HepG2 (cell line): ENCODE measurements around the gene ALAS2. TPM values are rescaled to one million over a fixed set of nuclear protein-coding genes. Genes with fewer than 3 reads are reported as not detected.

ENCODE experiments used
- ATAC-seq: fragments of 200-7000 bp; cut with Tn5 transposase; 3 replicates; pipeline ENCODE4 v1.9.1; 2020; ENCODE audit warnings: mild to moderate bottlenecking, moderate library complexity
- BruUV-seq: library from RNA; stranded (reverse); fragments of 400-500 nt; replicated peaks from 2 replicates; lab custom pipeline; 2021; lab: Mats Ljungman, UMichigan
- CTCF ChIA-PET: fragments of 300-600 bp; formaldehyde crosslinking; extraction: SDS; loops from one replicate; lab custom pipeline; 2021; ENCODE audit warnings: low total read pairs, inconsistent platforms, low intra/inter-chr PET ratio; lab: Yijun Ruan, JAX
- POLR2A ChIA-PET: fragments of 350-600 bp; sonication (Branson Sonifier 250); formaldehyde crosslinking; loops from one replicate; lab custom pipeline; 2020; ENCODE audit warnings: antibody characterized with exemption, inconsistent platforms; lab: Yijun Ruan, JAX
- DNase-seq: peaks from one replicate; pipeline ENCODE4 v3.0.0-alpha.2; 2015; ENCODE audit warnings: low spot score
- FAIRE-seq: peaks from 3 replicates; lab custom pipeline; 2011; peaks lifted over from hg19 to GRCh38; lab: Jason Lieb, UNC
- H2AFZ ChIP-seq: one replicate; pipeline ENCODE4 v1.6.1; 2011; ENCODE audit warnings: low read length, inconsistent platforms
- H3K27ac ChIP-seq: fragments of 300-600 bp; 3 replicates; pipeline ENCODE4 v1.8.0; 2011; ENCODE audit warnings: mixed run types, mild to moderate bottlenecking, mixed read lengths, low read length, inconsistent platforms; ENCODE audit not compliant: insufficient read depth; ENCODE audit errors: extremely low read length
- H3K27me3 ChIP-seq, 2 experiments: fragments of 200-600 bp in 1 of 2; 2 replicates in 1 of 2; 3 replicates in 1 of 2; pipeline versions ENCODE4 v1.6.0 to v1.8.0; 2011; ENCODE audit warnings: low read length in 2 of 2, mild to moderate bottlenecking in 2 of 2, moderate library complexity in 2 of 2, inconsistent platforms in 1 of 2; ENCODE audit not compliant: insufficient read depth in 2 of 2, control insufficient read depth in 1 of 2
- H3K36me3 ChIP-seq, 2 experiments: fragments of 200-600 bp in 1 of 2; replicated peaks in 1 of 2; 2 replicates in 1 of 2; 3 replicates in 1 of 2; pipeline versions ENCODE4 v1.5.1 to v1.8.0; 2011; ENCODE audit warnings: low read length in 2 of 2, inconsistent platforms in 1 of 2; ENCODE audit not compliant: insufficient read depth in 2 of 2, control insufficient read depth in 1 of 2
- H3K4me1 ChIP-seq: 2 replicates; pipeline ENCODE4 v1.5.1; 2012; ENCODE audit warnings: low read length, inconsistent platforms; ENCODE audit not compliant: insufficient read depth
- H3K4me2 ChIP-seq: 2 replicates; pipeline ENCODE4 v1.6.0; 2011; ENCODE audit warnings: low read depth, low read length, inconsistent platforms
- H3K4me3 ChIP-seq, 3 experiments: fragments of 200-600 bp in 1 of 3; sonication (generic), shearing (Covaris generic) in 1 of 3; replicated peaks in 1 of 3; 2 replicates each; pipeline ENCODE4 v1.5.1; 2011 to 2016; ENCODE audit warnings: low read length in 3 of 3, inconsistent platforms in 2 of 3, low read depth in 2 of 3, mild to moderate bottlenecking in 2 of 3, control low read depth in 1 of 3, mixed read lengths in 1 of 3; ENCODE audit not compliant: insufficient read depth in 1 of 3
- H3K79me2 ChIP-seq: one replicate; pipeline ENCODE4 v1.6.1; 2011; ENCODE audit warnings: low read length, inconsistent platforms; ENCODE audit not compliant: insufficient read depth
- H3K9ac ChIP-seq: 2 replicates; pipeline ENCODE4 v1.6.0; 2011; ENCODE audit warnings: mild to moderate bottlenecking, low read depth, low read length, inconsistent platforms; ENCODE audit not compliant: insufficient read depth
- H3K9me3 ChIP-seq: 2 replicates; pipeline ENCODE4 v1.5.1; 2012; ENCODE audit warnings: mild to moderate bottlenecking, low read length
- H4K20me1 ChIP-seq: 2 replicates; pipeline ENCODE4 v1.6.0; 2011; ENCODE audit warnings: inconsistent platforms, mild to moderate bottlenecking, low read length, moderate library complexity; ENCODE audit not compliant: insufficient read depth
- ARNT ChIP-seq: fragments of 450-650 bp; IDR thresholded peaks from 2 replicates; pipeline ENCODE4 v1.6.1; 2017
- ASH2L ChIP-seq: fragments of 300-600, 200-600 bp; sonication (generic); IDR thresholded peaks from 2 replicates; pipeline ENCODE4 v1.7.0; 2017; ENCODE audit warnings: low read depth, mild to moderate bottlenecking, moderate library complexity, mixed read lengths, low read length; ENCODE audit not compliant: insufficient read length
- GABPB1 ChIP-seq: IDR thresholded peaks from 2 replicates; pipeline ENCODE4 v1.6.1; 2016; ENCODE audit warnings: mild to moderate bottlenecking, missing genetic modification reagents, moderate library complexity, missing compliant biosample characterization
- HDAC6 ChIP-seq: fragments of 200-600 bp; sonication (generic); IDR thresholded peaks from 2 replicates; pipeline ENCODE4 v1.7.0; 2017; ENCODE audit warnings: mild to moderate bottlenecking, antibody characterized with exemption, low read length, low read depth
- HNRNPH1 ChIP-seq: fragments of 200-400 bp; formaldehyde crosslinking; optimal IDR thresholded peaks from 2 replicates; pipeline ENCODE3; 2017; ENCODE audit warnings: mild to moderate bottlenecking, low read depth, low read length
- HOXA5 ChIP-seq: sonication (generic); formaldehyde crosslinking; IDR thresholded peaks from 2 replicates; pipeline ENCODE4 v1.4.0; 2020; ENCODE audit warnings: missing genetic modification reagents
- MED13 ChIP-seq: sonication (generic); formaldehyde crosslinking; IDR thresholded peaks from 2 replicates; pipeline ENCODE4 v1.5.0; 2020; ENCODE audit warnings: missing genetic modification reagents
- MTA1 ChIP-seq: sonication (generic); formaldehyde crosslinking; IDR thresholded peaks from 2 replicates; pipeline ENCODE4 v1.4.0; 2020; ENCODE audit warnings: missing genetic modification reagents, mild to moderate bottlenecking, borderline replicate concordance
- NFKB2 ChIP-seq: sonication (generic); formaldehyde crosslinking; IDR thresholded peaks from 2 replicates; pipeline ENCODE4 v1.4.0; 2020; ENCODE audit warnings: missing genetic modification reagents, borderline replicate concordance
- SALL2 ChIP-seq: sonication (generic); formaldehyde crosslinking; IDR thresholded peaks from 2 replicates; pipeline ENCODE4 v1.8.1; 2023; ENCODE audit warnings: mild to moderate bottlenecking, missing genetic modification reagents, inconsistent platforms
- SMAD9 ChIP-seq: sonication (generic); formaldehyde crosslinking; IDR thresholded peaks from 2 replicates; pipeline ENCODE4 v1.5.1; 2020; ENCODE audit warnings: mild to moderate bottlenecking, missing genetic modification reagents
- ZC3H13 ChIP-seq: sonication (generic); formaldehyde crosslinking; IDR thresholded peaks from 2 replicates; pipeline ENCODE4 v1.8.1; 2023; ENCODE audit warnings: mild to moderate bottlenecking, missing genetic modification reagents, moderate library complexity
- ZFP82 ChIP-seq: sonication (generic); formaldehyde crosslinking; IDR thresholded peaks from 2 replicates; pipeline ENCODE4 v1.5.1; 2020; ENCODE audit warnings: mild to moderate bottlenecking, missing genetic modification reagents, borderline replicate concordance
- ZNF124 ChIP-seq: sonication (generic); formaldehyde crosslinking; IDR thresholded peaks from 2 replicates; pipeline ENCODE4 v1.4.0; 2020; ENCODE audit warnings: missing genetic modification reagents
- ZNF589 ChIP-seq: sonication (generic); formaldehyde crosslinking; conservative IDR thresholded peaks from 2 replicates; pipeline ENCODE4 v1.8.0; 2022; ENCODE audit warnings: mild to moderate bottlenecking, moderate library complexity, missing genetic modification reagents
- ZSCAN29 ChIP-seq: sonication (generic); formaldehyde crosslinking; conservative IDR thresholded peaks from 2 replicates; pipeline ENCODE4 v1.4.0; 2020; ENCODE audit warnings: mild to moderate bottlenecking, missing genetic modification reagents
- WGBS: methylation state at CpG from one replicate; pipeline ENCODE4 v1.1.6; 2017; ENCODE audit warnings: low lambda C conversion rate; 5-methylcytosine and 5-hydroxymethylcytosine counted together
- in situ Hi-C: cut with HindIII; loops from 2 replicates; pipeline ENCODE4 v1.10.0; 2017; ENCODE audit warnings: low pct_unique_long_range_greater_than_20kb; ENCODE audit not compliant: extremely low pct_ligation_motif_present
- intact Hi-C: fragments of 100-400 bp; cut with micrococcal nuclease; formaldehyde crosslinking; loops from one replicate; pipeline ENCODE4 v1.10.0; 2022; ENCODE audit not compliant: unreplicated experiment
- polyA plus RNA-seq, 8 experiments: library from polyadenylated mRNA; depleted of rRNA in 3 of 8; stranded (reverse) in 7 of 8; unstranded in 1 of 8; fragments of >200 nt; fragmentation: Illumina TruSeq in 4 of 8; extraction: Trizol in 4 of 8; gene quantifications; 2 replicates each; pipeline versions ENCODE4 v1.2.1 to v1.2.3, GENCODE V29; 2011 to 2016; ENCODE audit warnings: low read depth in 4 of 8, missing spikeins in 1 of 8, mixed read lengths in 1 of 8; ENCODE audit not compliant: insufficient read depth in 1 of 8
- total RNA-seq, 5 experiments: library from RNA; depleted of rRNA; stranded (reverse); fragments of >200 nt; fragmentation: Illumina TruSeq; extraction: Trizol; gene quantifications; 2 replicates each; pipeline ENCODE4 v1.2.3, GENCODE V29; 2016; ENCODE audit warnings: low read depth in 1 of 5
- TF ChIP-seq, protein P1 (sequence below): sonication (generic); formaldehyde crosslinking; IDR thresholded peaks from 2 replicates; pipeline ENCODE4; 2020; ENCODE audit warnings: missing genetic modification reagents, mild to moderate bottlenecking, borderline replicate concordance
- TF ChIP-seq, protein P2 (sequence below): sonication (generic); formaldehyde crosslinking; IDR thresholded peaks from 2 replicates; pipeline ENCODE4 v1.4.0; 2020; ENCODE audit warnings: mild to moderate bottlenecking, low read depth, missing genetic modification reagents
- TF ChIP-seq, protein P3 (sequence below): sonication (generic); formaldehyde crosslinking; IDR thresholded peaks from 2 replicates; pipeline ENCODE4 v1.4.0; 2020; ENCODE audit warnings: missing genetic modification reagents, mild to moderate bottlenecking, borderline replicate concordance

ALAS2 gene
- total and polyA plus RNA-seq, 2 of the 13 experiments (the other 11 are each of a cell fraction or from before 2014, with no cell fraction given), result not detected

DNA sequence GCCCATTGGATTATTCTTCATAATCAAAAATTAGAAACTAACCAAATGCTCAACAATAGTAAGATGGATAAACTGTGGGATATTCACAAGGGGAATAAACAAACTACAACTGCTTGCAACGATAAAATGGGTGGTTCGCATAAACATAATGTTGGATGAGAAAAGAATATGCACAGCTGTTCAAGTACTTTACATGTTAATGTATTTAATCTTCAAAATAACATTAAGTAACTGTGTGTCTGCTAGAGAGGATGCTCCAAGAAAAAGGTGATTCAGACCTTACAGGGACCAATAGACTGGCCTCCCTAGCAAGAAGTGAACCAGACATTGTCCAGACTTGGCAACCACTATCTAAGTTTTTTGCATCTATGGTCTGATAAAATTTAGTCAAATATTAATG, 39.1 kb downstream of the ALAS2 start:
- CTCF ChIA-PET, result no interaction called here
- intact Hi-C loops, result no loop called here
- Histone ChIP-seq H3K4me3 (no peak overlapping the region), H3K27ac (no peak overlapping the region), H2AFZ (no peak overlapping the region), H3K36me3 (no peaks in the 10 kb centered on the region), H4K20me1 (no peaks in the 10 kb centered on the region), H3K79me2 (no peaks in the 10 kb centered on the region), H3K27me3 (no peaks in the 10 kb centered on the region), H3K4me2 (no peak overlapping the region), H3K9me3 (no peaks in the 10 kb centered on the region), H3K9ac (no peak overlapping the region), H3K4me1 (peaks cover 48% of the 10 kb centered on the region)
- TF ChIP-seq MED13 (CRISPR knock-in tag), result no peak
- TF ChIP-seq ZNF589, result no peak
- no peak for TF ChIP-seq NFKB2 (CRISPR knock-in tag)
- TF ChIP-seq HDAC6, result no peak
- TF ChIP-seq SMAD9 (CRISPR knock-in tag), result no peak
- no peak for TF ChIP-seq ARNT
- TF ChIP-seq, protein P1, sequence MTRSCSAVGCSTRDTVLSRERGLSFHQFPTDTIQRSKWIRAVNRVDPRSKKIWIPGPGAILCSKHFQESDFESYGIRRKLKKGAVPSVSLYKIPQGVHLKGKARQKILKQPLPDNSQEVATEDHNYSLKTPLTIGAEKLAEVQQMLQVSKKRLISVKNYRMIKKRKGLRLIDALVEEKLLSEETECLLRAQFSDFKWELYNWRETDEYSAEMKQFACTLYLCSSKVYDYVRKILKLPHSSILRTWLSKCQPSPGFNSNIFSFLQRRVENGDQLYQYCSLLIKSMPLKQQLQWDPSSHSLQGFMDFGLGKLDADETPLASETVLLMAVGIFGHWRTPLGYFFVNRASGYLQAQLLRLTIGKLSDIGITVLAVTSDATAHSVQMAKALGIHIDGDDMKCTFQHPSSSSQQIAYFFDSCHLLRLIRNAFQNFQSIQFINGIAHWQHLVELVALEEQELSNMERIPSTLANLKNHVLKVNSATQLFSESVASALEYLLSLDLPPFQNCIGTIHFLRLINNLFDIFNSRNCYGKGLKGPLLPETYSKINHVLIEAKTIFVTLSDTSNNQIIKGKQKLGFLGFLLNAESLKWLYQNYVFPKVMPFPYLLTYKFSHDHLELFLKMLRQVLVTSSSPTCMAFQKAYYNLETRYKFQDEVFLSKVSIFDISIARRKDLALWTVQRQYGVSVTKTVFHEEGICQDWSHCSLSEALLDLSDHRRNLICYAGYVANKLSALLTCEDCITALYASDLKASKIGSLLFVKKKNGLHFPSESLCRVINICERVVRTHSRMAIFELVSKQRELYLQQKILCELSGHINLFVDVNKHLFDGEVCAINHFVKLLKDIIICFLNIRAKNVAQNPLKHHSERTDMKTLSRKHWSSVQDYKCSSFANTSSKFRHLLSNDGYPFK (CRISPR knock-in tag), result no peak
- no peak for TF ChIP-seq GABPB1 (CRISPR knock-in tag)
- no peak for TF ChIP-seq HOXA5 (CRISPR knock-in tag)
- no peak for TF ChIP-seq MTA1
- TF ChIP-seq HNRNPH1, result no peak
- TF ChIP-seq ASH2L, result no peak
- TF ChIP-seq ZNF124, result no peak
- no peak for TF ChIP-seq ZSCAN29 (CRISPR knock-in tag)
- TF ChIP-seq SALL2 (CRISPR knock-in tag), result no peak
- no peak for TF ChIP-seq ZFP82
- TF ChIP-seq, protein P2, sequence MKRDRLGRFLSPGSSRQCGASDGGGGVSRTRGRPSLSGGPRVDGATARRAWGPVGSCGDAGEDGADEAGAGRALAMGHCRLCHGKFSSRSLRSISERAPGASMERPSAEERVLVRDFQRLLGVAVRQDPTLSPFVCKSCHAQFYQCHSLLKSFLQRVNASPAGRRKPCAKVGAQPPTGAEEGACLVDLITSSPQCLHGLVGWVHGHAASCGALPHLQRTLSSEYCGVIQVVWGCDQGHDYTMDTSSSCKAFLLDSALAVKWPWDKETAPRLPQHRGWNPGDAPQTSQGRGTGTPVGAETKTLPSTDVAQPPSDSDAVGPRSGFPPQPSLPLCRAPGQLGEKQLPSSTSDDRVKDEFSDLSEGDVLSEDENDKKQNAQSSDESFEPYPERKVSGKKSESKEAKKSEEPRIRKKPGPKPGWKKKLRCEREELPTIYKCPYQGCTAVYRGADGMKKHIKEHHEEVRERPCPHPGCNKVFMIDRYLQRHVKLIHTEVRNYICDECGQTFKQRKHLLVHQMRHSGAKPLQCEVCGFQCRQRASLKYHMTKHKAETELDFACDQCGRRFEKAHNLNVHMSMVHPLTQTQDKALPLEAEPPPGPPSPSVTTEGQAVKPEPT (CRISPR knock-in tag), result no peak
- TF ChIP-seq, protein P3, sequence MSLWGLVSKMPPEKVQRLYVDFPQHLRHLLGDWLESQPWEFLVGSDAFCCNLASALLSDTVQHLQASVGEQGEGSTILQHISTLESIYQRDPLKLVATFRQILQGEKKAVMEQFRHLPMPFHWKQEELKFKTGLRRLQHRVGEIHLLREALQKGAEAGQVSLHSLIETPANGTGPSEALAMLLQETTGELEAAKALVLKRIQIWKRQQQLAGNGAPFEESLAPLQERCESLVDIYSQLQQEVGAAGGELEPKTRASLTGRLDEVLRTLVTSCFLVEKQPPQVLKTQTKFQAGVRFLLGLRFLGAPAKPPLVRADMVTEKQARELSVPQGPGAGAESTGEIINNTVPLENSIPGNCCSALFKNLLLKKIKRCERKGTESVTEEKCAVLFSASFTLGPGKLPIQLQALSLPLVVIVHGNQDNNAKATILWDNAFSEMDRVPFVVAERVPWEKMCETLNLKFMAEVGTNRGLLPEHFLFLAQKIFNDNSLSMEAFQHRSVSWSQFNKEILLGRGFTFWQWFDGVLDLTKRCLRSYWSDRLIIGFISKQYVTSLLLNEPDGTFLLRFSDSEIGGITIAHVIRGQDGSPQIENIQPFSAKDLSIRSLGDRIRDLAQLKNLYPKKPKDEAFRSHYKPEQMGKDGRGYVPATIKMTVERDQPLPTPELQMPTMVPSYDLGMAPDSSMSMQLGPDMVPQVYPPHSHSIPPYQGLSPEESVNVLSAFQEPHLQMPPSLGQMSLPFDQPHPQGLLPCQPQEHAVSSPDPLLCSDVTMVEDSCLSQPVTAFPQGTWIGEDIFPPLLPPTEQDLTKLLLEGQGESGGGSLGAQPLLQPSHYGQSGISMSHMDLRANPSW (CRISPR knock-in tag), result no peak
- no peak for TF ChIP-seq ZC3H13 (CRISPR knock-in tag)
- FAIRE-seq, result no peak
- DNase-seq, result no peak
- no TSS peak for BruUV-seq
- in situ Hi-C loops, result no loop called here
- POLR2A ChIA-PET, result no interaction called here
- WGBS, result 95% methylated on average over 2 of the region's 2 CpGs
- no peak for ATAC-seq
